Bone marrow (tissue), 2 donors: ENCODE data around the gene NOL4L.

Source experiments
- DNase-seq, 2 donors: peaks; one replicate each; lab custom pipeline; 2025; lab: John Stamatoyannopoulos, UW

The NOL4L gene

DNA sequence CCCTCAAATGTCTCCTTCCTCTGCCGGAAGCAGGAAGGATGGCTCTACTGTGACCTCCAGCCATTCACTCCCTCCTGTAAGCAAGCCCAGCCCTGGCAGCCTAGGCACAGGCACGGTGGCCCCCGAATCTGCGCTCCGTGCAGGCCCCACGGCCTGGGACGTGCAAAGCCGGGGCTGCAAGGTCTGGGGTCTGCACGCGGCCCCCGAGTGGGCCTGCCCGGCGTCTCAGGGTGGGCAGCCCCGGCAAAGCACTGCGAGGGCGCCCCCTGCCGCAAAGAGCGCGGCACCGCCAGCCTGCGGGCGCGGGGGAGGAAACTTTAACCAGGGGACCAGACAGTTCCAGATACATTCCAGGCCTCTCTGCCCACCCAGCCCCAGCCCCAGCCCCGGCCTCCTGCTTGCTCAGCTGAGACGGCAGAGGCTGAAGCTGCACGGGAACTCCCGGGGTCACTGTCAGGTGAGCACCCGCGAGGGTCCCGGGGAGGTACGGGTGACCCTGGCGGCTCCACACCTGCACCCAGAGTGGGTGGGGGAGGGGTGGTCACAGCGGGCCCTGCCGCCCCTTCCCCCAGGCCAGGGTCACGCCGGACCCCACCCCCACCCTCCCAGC is 128.2 kb downstream of the NOL4L start:
- no peak for DNase-seq

DNA sequence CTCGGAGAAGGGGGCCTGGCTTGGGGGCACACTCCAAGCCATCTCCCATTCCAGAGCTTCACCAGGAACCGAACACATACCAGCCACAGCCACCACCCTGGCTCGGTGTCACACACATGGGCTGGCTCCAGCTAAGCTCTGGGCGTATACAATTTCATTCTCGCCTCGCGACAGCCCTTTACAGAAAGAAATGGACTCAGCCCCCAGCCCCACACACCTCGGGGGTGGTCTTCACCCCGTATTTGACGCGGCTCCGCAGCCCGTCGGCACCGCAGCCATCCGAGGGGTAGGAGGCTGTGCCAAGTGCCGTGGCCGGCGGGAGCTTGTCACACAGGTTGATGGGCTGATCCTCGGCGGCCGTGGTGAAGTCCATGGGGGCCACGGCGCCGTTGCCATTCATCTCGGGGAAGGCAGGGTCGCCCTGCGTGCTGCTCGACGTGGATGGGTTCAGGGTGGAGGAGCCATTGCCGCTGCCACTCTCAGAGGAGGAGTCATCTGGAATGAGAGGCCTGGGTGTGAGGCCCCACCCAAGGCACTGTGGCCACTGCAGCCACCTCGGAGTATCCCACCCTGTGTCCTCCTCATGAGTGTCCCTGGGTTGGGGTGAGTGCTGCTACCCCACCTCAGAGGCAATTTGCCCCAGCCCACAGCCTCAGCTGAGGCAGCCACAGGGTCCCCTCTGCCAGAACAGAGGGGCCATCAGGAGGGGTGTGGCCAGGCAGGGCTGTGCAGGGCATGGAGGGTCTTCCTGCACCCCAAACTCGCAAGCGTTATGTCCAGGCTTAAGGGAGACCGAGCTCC is 129.0 kb downstream of the NOL4L start:
- DNase-seq: no peak

DNA sequence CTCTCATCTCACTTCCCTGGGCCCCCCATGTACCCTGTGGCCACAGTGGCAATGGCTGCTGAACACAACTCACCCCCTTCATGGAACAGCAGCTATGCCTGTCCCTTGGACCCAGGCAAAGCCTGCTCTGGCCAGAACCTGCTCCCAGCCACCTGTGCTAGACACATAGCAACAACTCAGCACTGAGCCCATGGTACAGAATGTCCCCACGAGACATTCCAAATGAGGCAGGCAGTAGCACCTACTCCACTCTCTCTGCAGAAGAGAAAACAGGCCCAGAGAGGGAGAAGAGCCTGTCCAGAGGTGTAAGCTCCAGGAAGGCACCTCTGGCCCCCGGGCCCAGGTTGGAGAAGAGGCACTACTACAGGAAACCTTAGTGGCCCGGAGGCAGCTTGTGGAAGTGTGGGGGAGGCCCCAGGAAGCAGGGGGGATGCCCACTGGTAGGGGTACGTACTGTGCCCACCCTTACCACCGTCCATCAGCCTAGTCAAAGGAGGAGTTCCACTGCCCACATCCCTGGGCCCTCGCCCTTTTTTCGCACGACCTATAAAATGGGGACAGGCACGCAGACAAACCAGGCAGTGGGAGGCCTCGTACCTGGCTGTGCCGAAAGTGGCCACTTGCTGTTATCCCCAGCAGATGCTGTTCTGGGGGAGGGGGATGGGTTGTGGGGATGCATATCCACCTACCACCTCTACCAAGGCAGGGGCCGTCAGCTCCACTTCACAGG is 129.8 kb downstream of the NOL4L start:
- no peak for DNase-seq

DNA sequence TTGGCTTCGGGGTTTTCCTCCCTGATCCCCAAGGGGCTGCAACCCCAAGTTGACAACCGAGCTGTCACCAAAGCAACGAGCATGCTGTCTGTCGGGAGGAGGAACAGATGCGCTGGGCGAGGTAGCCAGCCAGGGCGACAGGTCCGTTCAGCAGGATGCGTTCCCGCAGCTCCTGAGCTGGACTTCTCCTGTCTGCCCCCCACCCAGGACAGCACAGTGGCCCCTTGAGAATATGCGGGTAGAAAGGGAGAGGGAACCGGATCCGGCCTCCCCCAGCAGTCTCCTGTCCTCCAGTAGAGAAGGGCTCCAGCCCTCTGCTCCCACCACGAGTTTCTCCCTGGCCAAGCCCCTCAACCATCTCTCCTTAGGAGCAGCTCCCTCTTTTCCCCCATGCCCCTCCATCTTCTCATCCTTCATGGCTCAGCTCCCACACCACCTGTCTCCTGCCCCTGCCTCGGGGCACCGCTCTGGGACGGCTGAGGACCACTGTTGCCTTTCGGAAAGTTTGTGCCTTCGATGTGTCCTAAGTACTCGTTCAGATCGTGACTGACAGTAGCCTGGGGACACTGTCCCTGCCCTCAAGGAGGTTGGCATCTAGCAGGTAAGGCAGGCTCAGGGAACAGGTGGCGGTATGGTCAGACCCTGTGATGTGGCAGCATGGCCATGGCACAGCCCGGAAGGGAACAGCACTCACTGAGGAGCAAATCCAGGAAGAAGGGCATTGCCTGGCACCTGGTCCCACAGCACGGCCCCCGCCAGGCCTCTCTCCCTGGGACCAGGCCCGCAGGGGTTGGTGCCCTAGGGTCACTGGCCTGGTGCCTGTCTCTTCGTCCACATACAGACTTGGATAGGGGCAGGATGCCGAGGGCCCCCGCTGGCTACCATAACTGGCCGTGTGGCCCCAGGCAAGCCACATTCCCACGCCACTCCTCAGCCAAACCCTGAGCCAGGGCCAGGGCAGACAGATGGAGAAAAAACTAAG is 130.7 kb downstream of the NOL4L start:
- DNase-seq: no peak

DNA sequence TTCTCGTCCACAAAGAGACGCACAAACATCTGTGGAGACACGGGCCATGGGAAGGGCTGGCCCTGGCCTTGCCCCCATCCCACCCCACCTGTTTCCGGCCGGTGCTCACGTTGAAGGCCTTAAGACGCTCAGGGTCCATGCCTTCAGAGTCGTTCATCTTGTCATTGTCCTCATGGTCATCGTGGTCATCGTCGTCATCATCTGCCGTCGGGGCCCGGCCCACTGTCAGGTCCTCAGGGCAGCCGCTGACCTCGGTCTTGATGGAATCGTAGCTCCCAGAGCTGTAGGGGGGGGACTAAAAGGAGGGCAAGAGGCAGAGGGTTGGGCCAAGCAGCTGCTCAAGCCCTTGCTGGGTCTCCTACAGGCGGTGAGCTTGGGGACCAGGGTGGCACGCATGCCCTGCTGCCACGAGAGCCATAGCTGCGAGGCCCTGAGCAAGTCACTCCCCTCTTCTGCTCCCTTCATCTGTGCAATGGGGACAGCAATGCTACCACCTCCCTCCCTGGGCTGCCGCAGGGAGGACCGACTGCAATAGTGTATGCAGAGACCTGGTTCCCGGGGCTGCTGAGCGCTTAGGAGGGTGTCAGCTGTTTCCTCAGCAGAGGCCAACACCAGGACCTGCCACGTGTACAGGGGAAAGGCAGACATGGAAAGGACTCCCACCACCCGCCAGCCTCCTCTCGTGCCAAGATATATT is 131.5 kb downstream of the NOL4L start:
- DNase-seq: no peak

DNA sequence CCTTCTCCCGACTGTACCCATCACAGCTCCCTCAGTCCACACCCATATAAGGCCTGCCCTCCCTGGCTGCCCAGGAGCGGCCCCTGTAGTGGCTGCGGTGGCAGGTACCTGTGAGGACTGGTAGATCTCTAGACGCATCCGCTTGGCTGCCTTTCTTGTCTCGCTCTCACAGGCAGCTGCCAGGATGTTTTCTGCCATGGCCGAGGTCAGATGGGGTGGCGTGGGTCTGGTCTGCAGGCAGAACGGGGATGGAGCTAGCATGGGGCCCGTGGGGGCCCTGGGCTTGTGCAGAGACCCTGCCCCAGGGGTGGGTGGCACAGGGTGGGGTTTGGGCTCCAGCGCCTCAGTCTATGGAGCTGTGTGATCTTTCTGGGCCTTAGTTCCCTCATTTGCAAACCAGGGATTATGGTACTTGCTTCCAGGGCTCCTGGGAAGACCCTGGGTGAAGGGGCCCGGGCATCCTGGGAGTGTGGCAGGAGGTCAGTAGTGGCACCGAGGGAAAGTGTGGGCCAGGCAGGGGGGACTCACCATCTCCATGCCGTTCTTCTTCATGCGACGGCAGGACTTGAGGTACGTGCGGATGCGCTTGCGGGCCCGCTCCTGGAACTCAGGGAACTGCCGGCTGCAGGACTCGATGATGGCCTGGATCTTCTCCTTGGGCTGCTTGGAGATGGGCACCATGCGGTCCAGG is 132.2 kb downstream of the NOL4L start:
- DNase-seq: no peak

DNA sequence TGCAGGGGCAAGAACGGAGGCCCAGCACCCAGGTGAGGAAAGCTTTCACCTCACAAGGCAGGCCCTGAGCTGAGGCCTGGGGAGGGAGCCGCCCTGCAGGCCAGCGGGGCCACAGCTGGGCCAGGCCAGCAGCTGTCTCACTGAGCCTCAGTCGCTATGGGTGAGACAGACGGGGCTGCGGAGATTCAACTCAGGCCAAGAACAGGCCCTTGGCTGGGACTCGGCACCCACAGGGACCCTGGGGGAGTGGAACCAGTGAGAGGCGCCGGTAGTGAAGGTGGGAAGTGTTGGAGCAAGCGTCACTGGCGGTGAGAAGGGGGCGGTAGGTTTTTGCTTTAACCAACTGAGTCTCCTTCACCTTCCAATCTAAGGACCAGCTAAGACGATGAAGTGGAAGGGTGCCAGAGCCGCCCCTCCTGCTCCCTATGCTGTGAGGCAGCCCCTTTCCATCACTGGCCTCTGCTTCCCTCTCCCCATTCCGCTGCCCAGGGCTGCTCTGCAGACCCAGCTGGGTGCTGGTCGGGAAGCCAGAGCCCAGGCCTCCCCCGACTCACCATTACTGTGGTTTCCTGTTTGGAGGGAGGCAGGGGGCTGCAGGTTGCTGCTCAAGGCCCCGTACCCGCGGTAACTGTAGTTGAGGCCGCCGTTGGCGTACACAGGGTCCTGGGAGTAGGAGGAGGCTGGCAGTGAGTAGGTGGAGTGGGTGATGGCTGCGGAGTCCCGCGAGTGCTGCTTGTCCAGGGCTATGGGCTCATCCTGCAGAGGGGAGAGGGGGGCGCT is 133.3 kb downstream of the NOL4L start:
- no peak for DNase-seq

DNA sequence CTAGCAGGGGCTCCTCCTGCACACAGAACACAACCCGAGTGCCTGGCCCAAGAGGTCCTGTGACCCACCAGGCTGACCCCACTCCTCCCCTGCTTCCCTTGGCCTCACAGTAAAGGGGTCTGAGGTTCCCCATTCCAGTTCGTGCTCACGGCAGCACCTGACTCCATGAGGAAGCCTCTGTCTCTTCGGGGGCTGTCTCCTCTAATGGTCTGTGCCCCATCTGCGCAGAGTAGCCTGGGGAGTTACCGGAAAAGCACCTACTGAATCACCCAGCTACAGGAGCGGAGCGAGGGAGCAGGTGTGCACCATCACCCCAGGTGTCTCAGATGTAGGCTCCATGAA is 133.8 kb downstream of the NOL4L start:
- DNase-seq: no peak

DNA sequence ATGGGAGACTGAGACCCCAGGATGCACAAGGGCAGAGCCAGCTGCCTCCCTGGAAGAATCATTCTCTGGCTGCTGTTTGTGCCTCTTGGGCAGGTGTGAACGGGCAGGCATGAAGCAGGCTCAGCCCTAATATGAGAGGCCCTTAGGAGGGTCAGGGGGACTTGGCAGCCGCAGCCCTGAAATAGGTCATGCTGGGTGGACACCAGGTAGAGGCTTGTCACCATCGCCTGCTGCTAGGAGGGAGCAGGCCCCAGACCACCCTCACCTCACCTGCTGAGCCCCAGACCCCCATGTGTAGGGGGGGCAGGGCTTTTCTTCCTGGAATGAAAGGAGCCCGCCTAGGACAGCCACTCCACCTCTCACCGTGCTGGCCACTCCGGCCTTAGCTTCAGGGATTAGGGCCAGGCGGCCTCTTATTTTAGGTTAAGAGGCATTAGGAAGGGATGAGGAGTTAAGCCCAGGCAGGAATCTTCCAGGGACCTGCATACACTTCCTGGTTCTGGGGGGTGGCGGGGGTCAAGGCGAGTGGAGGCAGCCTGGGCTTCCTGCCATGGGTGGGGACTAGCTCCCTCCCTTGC is 134.6 kb downstream of the NOL4L start:
- DNase-seq: no peak

DNA sequence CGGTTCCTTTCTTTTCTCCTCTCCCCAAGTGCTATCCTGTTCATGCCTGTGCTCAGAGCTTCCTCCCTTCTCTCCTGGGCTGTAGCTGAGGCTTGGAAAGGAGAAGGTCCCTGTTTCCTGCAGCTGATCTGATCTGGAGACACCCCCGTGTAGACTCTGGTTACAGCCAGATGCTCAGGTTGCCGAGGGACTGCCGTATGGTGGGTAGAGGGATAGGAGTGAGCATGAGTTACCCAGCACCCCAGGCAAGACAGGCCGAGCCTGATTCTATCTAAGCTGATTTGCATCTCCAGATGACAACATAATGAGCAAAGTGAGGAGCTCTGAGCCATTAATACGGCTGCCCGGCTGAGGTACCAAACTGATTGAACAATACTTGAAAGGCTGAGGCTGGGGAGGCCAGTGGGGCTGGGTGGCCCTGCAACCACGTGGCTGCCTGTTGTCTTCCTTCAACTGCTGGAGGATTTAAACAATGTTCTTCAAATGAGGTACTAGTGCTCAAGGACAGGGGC is 135.2 kb downstream of the NOL4L start:
- DNase-seq: no peak

DNA sequence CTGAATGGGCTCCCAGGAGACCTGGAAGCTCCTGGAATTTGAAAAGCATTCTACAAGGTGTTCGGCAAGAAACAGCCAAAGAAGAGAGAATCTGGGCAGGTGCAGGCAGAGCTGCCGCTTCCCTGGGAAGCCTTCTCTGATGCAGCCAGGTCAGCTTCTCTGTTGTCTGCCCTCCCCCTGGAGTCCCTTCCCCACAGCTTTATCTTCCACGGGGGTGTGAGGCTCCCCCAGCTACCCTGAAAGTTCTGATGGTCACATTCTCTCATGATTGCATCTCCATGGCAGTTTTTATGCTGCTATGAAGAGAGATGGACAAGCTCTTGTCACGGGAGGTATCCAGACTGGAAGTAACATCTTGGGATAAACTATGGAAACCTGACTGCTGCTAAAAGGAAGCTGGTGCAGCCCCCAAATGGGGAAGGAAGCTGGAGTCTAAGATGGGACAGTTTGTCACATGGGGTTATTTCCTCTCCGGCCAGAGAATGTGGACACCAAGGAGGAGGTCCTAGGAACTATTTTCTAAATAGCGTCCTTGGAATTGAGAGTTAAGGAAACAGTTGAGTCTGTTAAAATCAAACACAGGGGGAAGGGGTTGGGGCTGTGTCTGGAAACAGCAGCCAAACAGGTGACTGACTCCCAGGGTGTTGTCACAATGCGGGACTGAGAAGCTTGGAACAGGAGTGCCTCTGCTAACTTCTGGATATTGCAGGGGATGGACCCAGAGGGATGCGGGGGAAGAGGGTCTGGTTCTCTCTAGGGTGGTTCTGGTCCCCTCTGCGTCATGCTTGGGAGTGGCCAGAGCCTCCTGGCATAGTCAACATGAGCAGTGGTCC is 135.9 kb downstream of the NOL4L start:
- no peak for DNase-seq

DNA sequence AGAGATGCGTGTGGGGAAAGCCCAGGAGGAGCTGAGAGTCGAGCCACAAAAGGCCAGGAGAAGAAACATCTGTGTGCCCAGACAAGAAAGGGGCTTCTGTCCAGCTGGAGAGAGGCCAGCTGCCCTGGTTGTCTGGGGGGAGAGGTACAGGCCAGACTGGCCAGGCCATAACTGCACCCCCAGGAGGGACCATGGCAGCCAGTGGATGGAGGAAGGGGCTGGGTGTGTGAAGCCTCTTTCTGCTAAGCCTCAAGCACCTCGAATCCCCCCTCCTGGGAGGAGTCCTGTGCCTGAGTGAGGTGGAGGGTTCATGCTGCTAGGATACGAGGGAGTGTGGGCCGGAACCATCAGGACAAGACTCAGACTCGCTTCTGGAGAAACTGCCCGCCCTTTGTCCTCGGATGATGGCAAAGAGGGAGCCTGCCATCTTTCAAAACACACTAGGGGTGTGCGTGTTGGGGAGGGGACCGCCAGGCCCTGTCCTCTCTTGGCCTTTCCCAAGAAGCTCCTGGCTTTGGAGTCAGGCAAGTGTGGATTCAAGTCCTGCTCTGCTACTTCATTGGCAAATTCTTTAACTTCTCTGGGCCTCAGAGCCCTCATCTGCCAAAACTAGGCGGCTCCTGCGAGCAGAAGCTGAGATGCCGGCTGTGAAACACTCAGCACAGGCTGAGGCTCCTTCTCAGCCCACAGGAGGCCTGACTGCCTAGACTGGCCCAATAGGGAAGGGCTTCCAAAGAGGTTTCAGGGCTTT is 136.7 kb downstream of the NOL4L start:
- no peak for DNase-seq

DNA sequence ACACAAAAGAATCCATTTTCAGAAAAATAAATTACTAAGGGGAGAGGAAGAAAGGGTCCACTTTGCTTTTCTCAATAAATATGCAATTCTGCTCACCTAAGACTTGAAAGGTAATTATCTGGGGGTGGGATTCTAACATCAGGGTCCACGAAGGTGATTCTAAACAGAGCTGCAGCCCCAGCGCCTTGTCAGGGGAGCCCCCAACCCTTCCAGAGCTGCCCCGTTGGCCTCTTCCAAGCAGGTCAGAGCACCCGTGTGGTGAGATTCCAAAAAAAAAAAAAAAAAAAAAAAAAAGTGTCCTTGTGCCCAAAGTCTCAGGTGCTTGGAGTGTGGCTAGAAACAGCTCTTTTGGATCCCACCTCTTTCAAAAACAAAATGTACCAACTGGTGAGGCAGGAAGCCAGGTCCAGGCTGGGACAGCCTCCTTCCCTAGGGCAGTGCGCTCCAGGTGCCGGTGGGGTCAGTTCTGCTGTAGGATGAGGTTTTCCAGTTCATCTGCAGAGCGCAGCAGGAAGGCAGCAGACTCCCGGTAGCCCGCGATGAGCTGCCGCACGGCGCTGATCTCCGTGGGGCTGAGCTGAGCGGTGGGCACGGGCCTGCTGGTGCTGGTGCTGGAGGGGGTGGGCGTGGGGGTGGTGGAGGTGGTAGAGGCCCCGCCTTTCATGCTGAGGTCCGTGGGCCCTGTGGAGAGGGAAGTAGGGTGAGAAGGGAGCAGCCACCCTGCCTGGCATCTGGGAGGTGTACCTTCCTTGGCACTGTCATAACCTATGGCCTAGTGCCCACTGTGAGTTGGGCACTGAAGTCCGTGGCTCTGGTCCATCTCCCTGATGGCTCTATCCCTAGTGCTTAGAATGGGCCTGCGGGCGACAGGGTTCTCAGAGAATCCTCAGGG is 137.8 kb downstream of the NOL4L start:
- DNase-seq: no peak

DNA sequence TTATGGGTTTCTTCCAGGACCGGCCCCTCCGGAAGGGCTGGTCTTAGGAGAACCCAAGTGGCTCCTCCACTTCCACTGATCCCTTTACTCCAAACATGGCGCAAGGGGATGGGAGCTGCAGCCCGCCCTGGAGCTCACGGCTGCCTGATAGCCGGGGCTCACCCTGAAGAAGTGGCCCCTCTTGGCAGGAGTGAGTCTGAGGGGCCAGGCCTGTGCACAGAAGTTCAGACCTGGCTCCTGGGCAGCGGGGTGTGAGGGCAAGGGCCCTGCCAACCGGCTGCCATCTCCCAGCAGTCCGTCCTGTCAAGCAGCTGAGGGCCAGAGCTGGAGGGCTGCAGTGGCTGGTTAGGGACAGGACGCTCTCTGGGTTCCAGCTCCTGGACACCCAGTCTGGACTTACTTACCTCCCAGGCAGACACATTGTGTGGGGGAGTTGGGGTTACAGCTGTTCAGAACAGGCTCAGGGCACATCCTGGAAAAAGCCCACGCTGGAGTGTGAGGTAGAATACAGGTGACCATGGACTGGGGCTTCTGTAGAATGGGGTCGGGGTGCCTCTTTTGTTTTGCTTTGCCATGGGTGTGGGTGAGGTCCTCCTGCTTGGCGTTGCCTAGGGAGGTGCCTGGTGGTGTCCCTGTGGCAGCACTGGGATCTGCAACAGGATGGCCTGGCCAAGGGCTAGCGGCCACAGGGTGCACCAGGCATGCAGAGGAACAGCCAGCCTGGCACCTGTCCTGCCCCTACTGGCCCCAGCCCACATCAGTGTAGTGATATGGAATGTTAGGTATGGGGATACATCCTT is 138.6 kb downstream of the NOL4L start:
- DNase-seq: no peak

DNA sequence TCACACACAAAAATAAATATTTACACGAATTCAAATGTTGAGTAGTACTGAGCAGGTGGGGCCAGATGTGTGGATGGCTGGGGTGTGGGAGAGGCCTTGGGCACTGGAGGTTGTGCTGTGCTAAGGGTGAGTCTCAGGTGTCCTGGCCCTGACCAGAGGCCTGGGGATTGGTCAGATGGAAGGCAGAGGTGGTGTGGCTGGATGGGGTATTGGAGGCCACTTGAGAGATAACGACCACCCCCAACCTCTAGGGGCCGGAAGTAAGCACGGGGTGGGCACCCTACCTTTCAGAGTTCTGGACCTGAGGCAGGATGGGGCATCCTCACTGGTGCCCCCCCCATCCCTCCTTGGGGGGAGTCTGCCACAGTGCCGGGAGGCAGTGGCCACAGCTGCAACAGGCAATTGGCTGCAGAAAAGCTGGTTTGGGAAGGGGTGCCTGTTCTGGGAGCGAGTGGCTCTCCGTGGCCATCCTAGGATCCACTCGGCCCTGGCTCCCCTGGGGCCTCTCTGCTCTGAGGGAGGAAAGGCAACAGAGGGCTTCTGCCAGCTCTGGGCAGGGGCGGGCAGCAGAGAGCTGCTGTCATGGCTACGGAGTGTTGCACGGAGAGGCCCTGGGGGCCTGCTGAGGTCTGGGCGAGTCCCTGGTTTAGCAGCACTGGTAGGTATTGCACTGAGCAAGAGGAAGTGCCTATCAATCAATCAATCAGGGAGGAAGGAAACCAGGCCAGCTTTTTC is 139.4 kb downstream of the NOL4L start:
- DNase-seq: no peak
